C4-2B (cell line): ENCODE measurements around the gene SLX4IP.

ENCODE experiments used
- CTCF ChIP-seq: fragments of 450-650 bp; conservative IDR thresholded peaks from 2 replicates; pipeline ENCODE4 v1.5.1; 2017; ENCODE audit warnings: mild to moderate bottlenecking
- ZFX ChIP-seq: fragments of 450-650 bp; IDR thresholded peaks from 2 replicates; pipeline ENCODE4 v1.6.1; 2017

- no peak for TF ChIP-seq ZFX
- TF ChIP-seq CTCF, result no peak
Measured at GRCh38 chr20:10573951-10574339, 138.8 kb downstream of the SLX4IP start.
